NCI-H1417 (cell line): ENCODE measurements around the gene MVB12B.

Source experiments
- DNase-seq, 3 experiments: peaks; one replicate each; lab custom pipeline; 2025; lab: John Stamatoyannopoulos, UW

Gene MVB12B

DNA sequence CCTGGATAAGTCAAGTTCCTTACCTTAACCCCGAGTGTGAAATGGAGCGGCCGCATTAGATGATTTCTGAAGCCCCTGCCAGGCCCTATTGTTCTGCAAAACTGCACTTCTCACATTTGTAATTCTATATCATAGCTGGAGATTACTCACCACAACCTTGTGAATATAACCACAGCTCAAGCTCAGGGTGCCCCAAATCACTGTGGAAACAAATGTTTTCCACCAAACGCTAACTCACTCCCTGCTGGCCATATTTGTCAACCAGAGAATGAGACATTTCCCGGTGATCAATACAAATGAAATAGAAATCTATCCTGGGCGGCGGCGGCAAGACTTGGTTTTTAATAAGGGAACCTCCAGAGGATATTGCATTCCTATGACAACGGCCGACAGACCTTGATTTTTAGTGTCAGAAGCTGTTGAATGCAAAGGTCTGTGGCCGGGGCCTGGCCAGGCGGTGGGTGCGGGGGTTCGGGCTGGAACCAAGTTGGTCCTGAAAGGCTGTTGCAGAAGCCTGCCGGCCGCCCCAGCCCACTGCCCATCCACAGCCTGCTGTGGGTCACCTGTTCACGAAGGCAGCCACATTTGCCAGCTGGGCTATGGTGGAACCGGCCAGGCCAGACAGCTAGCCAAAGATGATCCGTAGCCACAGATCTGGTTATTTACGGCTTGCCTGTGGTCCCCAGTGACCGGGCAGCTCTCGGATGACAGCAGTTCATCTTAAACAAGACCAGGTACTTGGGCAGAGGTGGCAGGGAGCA, 193.2 kb downstream of the MVB12B start:
- no peak for DNase-seq

DNA sequence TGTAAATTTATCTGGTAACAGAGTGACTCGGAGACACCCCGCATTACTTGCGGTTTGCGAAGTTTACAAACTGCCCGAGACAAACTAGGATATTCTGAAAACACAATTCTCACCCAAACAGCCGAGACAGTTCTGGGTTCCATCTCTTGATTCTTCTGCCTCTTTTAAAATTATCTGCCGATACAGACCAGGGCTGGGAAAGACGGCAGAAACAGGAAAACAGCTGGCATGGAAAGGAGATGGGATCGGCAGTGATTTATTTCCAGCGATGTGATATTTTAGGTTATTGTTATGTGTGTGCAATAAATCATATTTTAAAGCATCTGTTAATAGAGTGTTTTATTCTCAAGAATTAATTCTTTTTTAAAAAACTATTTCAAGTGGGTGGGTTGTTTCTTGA, 193.8 kb downstream of the MVB12B start:
- no peak for DNase-seq

DNA sequence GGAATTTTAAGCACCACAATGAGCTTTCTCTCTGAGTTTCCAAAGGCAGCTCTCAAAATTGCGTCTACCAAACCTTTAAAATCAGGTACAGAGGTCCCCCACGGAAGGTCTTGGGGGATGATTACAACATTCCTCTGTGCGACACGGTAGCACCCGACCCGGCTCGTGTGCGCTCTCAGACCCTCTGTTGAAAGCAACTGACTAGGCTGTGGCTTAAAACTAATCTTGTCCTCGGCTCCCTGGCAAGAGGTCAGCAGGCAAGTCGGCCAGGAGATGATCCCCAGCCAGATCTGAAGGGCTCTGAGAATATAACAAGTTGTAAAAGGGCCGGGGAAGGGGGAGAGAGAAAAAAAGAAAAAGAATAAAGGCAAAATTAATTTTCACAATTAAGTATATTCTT, 194.5 kb downstream of the MVB12B start:
- DNase-seq = no peak

DNA sequence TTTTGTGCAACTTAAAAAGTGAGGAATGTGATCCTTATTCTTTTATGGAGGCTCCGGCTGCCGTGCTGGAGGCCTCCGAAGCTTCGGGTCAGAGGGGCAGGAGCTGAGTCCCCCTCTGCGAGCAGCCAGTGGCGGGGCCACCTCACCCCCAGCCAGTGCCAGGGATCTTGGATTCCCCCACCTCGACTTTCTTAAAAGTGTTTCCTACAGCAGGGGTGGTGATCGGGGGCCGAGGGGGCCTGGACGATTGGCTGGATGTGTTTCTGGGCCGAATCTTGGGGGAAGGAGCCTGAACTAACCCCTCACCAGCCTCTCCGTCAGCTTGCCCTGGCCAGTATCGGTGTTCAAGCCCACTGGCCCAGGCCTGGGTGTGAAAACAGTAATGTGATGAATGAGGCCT, 194.9 kb downstream of the MVB12B start:
- DNase-seq = no peak

DNA sequence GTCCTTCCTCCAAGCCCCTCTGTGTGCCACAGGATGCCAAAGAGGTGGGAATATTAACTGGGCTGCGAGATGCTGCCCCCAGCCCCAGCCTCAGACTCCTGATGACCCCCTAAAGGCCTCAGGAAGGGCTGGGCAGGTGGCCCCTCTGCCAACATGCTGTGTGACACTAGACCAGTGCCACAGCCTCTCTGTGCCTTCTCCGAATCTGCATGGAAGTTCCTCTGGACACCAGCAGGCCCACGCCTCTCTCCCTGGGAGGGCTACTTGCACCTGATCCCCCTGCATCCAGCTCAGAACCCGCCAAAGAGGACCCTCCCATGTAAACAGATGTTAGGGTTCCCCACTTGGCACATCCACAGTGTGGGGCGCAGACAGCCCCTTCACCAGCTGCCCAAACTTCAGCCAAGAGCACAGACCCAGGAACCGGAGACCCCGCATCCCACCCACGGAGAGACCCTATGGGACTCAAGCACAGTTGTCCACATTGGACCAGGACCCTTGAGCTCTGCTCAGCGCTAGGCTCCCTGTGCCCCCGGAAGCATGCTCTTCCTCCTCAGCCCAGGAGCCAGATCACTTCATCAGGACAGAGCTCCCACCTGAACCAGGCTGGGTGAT, 195.5 kb downstream of the MVB12B start:
- DNase-seq = no peak

DNA sequence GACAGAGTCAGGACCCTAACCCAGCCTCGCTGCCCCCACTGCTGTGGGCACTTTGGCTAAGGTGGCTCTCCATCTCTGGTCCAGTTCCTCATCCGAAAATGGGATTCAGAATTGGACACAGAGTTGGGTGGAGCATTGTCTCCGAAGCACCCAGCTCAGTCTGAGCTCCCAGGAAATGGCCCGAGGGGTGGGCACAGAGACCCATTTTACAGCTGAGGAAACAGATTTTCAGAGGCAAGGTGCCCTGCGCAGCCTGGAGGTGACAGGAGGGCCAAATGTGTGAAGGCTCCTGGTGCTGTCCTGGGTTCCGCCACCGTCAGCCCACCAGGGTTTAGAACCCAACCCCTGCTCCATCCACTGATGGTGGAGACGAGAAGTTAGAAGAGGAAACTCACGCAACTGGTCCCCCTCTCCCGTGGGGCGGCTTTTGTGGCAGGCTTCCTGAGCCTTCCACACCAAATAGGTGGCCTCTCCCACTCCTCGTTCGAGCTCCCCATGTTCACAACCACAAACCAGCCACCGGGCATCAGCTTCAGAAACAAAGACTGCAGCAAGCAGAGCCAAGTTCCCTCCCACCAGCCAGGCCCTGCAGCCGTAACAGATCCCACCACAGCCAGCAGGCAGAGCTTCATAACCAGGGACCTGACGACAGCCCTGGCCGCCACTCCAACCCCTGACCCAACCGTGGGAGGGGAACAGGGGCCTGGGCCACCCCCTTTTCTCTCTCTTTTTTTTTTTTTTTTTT, 196.2 kb downstream of the MVB12B start:
- DNase-seq = no peak

DNA sequence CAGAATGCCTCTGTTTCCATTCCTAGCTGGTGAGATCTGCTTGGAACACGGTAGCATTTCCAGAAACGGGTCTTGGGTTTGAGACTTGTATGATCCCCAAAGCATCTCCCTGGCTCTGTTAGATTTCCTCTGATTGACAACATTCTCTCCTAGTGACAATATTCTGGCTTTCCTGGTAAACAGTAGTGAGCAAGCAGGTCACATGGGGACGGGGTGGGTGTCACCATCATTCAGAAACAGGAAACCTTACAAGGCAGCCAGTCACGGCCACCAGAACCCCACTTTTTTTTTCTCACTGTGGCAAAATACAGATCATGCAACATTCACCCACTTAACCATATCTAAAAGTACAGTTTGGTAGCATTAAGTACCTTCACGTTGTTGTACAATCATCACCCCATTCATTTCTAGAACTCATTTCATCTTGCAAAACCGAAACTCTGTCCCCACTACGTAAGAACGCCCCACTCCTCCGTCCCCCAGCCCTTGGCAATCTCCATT, 197.0 kb downstream of the MVB12B start:
- DNase-seq = no peak

DNA sequence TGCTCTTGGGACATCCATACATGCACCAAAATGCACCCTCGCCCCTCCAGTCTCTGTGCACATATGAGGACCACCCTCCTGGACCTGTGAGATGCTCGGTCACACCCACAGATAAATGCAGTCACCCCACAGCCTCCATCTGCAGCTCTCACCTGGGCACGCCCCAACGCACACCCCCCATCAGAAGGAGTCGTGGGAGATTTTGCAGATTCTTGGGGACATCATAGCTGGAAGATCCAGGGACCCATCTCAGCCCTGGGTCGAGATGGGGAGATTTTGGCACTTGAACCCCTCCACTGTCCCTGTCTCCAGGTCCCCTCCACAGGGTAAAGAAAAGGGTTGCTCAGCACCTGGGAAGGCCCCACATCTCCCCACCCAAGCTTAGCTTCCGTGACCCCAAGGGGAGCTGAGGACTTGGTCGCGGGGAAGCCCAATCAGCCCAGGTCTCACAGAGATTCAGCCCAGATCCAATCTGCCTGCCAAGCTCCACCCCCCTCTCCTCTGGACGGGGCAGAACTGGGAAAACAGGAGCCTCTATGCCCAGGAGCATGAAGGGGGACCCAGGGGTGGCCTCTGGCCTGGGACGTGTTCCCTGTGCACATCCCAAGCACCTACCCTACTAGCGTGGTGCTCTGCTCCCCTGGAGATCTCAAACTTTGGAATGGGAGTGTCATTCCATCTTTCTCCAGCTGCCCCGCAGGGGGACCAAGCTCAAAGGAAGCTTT, 197.9 kb downstream of the MVB12B start:
- DNase-seq = no peak

DNA sequence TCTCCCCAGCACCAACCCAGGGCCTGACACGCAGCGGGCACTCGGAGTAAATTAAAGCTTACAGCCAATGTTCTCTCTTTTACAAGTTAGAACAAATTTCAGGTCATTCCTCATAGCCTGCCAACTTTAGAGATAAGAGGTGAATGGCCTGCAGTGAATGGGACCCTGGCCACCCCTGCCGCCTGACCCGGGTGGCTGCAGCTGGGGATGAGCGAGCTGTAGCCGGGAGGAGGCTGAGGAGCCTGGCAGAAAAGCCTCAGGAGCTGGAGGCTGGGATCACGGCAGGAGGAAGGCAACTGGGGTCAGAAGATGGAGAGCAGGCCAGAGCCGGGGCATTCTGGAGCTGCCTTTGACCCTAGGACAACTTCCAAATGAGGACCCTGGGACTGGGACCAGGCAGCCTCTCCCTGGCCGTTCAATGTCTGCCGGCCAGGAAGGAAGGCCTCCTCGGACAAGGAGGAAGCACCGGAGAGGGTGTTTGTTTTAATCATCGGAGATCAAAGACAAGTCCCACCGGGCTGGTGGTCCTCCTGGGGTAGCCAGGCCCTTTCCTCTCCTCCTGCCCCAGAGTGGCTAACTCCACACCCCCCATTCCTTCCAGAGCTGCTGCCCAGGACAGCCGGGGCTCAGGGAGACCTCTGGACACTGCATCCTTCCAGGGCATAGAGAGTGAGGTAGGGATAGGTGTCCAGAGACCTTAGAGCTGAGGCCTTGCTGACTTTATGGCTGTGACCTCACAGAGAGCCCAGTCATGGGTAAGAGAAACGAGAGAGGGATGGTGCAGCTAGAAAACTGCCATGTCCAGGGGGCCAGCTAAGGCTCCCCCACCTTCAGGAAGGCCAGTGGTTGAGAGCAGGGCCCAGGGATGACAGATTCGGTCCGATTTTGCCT, 199.8 kb downstream of the MVB12B start:
- no peak for DNase-seq

DNA sequence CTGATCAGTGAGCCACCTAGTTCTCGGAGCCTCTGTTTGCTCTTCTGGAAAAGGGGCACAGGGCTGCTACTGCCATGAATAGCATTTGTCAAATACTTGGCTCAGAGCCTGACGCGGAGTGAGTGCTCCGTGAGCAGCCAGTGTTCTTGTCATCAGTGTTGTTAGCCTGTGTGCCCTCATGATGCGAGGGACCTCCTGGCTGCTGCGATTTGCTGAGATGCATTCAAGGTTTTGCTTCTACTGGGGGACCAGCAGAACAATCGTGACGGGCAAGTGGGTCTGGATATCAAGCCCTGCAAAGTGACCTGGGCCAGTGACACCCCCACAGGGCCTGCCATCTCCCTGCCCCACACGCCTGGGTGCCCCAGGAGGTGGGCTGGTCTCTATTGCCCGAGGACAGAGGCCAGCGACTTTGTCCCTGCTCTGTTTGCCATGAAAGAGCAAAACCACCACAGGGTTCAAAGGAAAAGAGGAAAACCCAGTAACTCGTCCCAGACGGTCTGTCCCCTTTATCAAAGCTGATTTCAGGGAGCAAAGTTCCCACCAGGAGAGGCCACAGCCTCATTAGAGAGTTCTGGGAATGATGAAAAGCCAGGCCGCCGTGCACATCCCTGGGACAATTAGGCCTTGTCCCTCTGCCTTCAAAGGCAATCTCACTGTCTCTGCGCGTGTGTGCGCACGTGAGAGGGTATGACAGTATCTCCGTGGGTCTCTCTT, 200.6 kb downstream of the MVB12B start:
- DNase-seq = no peak

DNA sequence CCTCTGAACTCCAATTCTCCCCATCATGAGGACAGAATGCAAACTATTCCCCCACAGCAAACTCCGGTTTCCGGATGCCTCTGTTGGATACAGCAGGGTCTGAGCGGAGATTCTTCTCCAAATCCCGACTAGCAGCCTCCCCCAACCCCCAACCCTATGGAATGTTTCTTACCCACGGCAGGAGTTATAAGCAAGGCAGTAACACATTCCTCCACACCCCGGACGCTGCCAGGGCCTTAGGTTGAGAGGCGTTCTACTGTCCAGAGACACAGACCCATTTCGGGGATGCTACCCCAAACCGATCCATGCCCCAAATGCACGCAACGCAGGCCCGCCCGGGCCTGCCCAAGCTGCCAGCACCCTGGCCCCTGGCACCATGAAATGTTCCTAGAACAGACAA, 201.5 kb downstream of the MVB12B start:
- DNase-seq = no peak

DNA sequence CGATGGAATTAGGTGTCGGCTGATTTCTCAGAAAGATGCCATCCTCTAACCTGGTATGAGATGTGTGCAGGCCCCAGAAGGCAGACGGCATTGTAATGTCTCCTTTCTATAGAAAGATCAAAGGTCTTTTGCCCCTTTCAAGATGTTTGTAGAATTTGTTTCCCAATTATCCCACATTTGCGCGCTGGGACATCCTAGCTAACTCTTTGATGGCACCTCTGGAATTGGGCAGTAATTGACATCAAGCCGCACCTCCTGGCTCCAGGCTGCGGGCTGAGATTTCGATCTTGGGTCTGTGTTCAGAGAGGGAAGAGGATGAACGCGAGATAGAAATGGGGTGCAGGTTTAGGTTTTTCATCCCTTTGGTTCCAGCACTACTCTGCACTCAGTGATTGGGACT, 202.3 kb downstream of the MVB12B start:
- no peak for DNase-seq

DNA sequence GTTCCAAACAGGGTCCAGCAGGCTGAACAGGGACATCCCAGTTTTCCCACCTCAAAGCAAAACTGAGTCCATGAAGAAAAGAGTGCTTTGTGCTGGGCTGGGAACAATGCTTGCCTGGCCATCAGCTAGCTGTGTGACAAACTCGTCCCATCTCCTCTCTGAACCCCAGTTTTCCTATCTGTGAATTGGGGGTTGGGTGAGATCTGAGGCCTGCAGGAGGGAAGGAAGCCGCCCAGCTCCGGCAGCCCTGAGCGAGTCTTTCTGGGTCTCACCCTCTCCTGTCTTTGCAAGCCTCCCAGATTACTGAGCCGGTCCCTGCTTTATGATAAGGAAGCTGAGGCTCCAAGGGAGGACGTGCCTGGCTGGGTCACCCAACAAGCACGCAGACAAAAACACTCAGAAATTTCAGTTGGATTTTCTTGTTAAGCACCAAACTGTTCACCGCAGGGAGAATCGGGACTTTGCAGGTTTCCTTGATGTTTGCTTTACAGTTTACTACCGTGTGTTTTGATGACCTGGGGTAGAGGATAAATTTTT, 204.5 kb downstream of the MVB12B start:
- DNase-seq = no peak

DNA sequence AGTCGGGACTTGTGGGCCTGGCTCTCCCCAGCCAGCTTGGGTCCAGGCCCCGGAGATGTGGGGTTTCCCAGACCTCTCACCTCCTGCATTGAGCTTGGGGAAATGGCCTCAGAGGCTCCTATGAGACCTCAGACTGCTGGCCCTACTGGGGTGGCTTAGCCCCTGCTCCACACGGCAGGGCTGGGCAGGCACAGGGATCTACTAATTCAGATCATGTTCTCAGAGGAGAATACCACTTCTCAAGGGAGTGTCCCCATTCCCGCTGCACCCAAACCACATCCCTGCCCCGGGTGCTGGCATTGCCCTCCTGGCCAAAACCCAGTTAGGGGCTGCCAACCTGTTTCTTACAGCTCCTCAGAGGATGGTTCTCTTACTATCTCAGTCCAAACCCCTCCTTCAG, 205.0 kb downstream of the MVB12B start:
- DNase-seq = no peak

DNA sequence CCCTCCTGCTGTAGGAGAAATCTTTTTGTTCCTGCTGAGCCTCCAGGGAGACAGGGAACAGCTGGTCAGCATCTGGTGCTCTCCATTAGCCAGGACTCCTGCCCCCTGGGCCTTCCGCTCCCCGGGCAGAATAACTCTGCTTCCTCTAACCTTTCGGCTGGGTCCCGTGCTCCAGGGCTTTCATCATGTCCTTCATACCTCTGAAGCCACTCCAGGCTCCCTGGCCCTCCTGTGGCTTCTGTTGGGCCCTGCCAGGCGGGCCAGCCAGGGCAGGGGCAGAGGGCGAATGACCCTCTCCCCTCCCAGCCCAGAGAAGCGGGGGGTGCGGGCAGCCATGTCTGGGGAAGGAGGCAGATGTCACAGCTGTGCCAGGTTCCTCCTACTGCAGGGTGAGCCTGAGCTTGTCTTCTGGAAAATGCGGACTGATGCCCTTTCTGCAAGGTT, 205.4 kb downstream of the MVB12B start:
- DNase-seq = no peak

DNA sequence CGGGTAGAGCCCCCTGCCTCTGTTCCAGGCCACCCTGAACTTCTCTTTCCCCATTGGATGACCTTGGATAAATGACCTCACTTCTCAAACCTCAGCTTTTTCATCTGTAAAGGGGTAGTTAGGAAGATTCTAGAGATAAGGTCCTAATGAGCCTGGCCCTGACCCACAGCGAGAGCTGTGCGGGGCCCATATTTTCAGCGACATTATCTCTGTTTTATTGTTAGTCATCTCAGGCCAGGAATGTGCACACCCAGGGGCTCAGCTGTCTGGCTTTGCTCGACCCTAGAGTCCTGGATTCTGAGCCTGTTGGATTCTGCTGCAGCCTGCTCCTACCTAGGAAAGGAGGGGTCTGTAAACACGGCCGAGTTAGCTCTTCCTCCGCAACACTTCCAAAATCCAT, 205.9 kb downstream of the MVB12B start:
- no peak for DNase-seq

DNA sequence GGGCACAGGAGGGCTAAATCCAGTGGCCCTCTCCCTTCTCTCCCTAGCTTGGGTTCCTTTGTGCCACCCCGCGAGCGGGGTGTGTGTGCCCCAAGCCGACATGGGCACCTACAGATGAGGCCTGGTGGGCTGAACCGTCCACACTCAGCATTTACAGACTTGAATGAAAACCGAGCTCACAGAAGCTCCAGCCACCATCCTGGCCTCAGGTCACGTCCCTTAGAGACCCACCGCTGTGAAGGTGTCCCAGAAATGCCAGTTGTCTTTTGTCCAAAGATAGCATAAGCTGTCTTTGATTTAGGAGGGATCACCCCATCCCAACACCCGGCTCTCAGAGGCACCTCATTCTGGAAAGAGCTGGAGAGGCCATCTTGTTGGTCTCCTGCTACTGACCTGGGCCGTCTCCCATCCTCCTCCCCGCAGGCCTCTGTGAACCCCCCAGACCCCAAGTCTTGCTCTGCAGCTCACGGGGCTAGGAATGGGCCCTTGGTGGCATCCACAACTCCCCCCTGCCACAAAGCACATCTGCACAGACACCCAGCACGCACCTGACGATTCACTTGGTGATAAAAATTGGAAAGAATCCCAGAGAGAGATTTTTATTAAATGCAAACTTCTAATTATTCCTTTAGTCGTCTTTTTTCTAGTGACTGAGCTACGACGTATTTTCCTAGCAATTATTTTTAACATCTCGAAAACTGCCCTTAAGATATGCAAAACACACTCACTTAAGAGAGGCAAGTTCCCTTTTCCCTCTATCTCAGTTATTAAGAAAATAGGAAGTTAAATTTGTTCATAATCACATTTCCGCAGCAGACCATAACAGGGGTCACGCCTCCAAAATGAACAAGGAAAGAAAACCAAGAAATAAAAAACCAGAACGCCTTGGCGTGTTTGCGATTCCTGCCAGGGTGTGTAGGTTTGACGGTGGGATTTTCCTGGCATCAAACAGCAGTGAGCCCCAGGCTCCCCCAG, 206.6 kb downstream of the MVB12B start:
- no peak for DNase-seq

DNA sequence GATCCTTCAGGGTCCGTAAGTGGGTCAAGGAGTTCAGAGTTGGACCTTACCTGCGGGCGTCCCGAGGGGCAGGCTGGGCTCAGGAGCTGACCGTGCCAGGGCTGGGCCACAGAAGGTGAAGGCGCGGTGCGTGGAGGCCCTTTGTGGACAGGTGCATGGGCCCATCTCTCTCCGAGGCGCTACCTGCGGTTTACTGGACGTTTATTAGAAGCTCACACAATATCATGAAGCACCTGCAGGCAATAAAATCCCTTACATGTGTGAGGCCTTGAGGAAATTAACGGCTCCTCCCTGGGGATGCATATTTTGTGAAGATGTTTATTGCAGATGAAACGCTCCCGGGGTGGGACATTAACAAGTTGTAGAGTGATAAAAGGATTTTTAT, 207.3 kb downstream of the MVB12B start:
- DNase-seq = peak; percentile 5 to 65 (median 15)
